Endothelial cell of umbilical vein (primary cell): ENCODE data around the gene BEAN1. TPM values are rescaled to one million over a fixed set of nuclear protein-coding genes. Genes with fewer than 3 reads are reported as not detected.

Experiments
- BruUV-seq: library from RNA; stranded (reverse); fragments of 400-500 nt; replicated peaks from 2 replicates; lab custom pipeline; 2021; lab: Mats Ljungman, UMichigan
- CTCF ChIA-PET: fragments of 300-600, 350-600 bp; sonication (Branson Sonifier 250); formaldehyde crosslinking; loops from one replicate; lab custom pipeline; 2021; ENCODE audit warnings: antibody characterized with exemption, inconsistent platforms; lab: Charles Lee
- POLR2A ChIA-PET: fragments of 300-600, 350-600 bp; sonication (Branson Sonifier 250); formaldehyde crosslinking; loops from one replicate; lab custom pipeline; 2021; ENCODE audit warnings: antibody characterized with exemption, inconsistent platforms; lab: Charles Lee
- DNase-seq: peaks from one replicate; pipeline ENCODE4 v3.0.0-alpha.2; 2011; ENCODE audit warnings: low read depth, low spot score
- FAIRE-seq: peaks from 2 replicates; lab custom pipeline; 2011; peaks lifted over from hg19 to GRCh38; lab: Jason Lieb, UNC
- H2AFZ ChIP-seq: 2 replicates; pipeline ENCODE4 v1.6.0; 2012; ENCODE audit warnings: low read depth, low read length, control low read depth, inconsistent platforms
- H3K27ac ChIP-seq: 2 replicates; pipeline ENCODE4 v1.5.1; 2011; ENCODE audit warnings: low read depth, mild to moderate bottlenecking, control low read depth, low read length, moderate library complexity; ENCODE audit not compliant: insufficient read depth
- H3K27me3 ChIP-seq, 2 experiments: 2 replicates each; pipeline versions ENCODE4 v1.6.0 to v1.6.1; 2011; ENCODE audit warnings: low read length in 2 of 2, mixed read lengths in 1 of 2; ENCODE audit not compliant: control insufficient read depth in 2 of 2, insufficient read depth in 2 of 2
- H3K36me3 ChIP-seq, 2 experiments: 2 replicates in 1 of 2; 3 replicates in 1 of 2; pipeline ENCODE4 v1.5.1; 2011; ENCODE audit warnings: low read length in 2 of 2, mild to moderate bottlenecking in 1 of 2, moderate library complexity in 1 of 2; ENCODE audit not compliant: control insufficient read depth in 2 of 2, insufficient read depth in 2 of 2; ENCODE audit errors: extremely low read depth in 1 of 2
- H3K4me1 ChIP-seq: 3 replicates; pipeline ENCODE4 v1.5.1; 2011; ENCODE audit warnings: mild to moderate bottlenecking, low read length; ENCODE audit not compliant: control insufficient read depth, insufficient read depth; ENCODE audit errors: extremely low read depth
- H3K4me2 ChIP-seq: 2 replicates; pipeline ENCODE4 v1.6.1; 2011; ENCODE audit warnings: low read length, control low read depth, mixed read lengths; ENCODE audit not compliant: insufficient read depth
- H3K4me3 ChIP-seq, 3 experiments: fragments of 200-600 bp in 1 of 3; sonication (generic), shearing (Covaris generic) in 1 of 3; replicated peaks in 1 of 3; 2 replicates each; pipeline ENCODE4 v1.5.1; 2011 to 2016; ENCODE audit warnings: control low read depth in 3 of 3, low read length in 3 of 3, mild to moderate bottlenecking in 2 of 3, inconsistent platforms in 1 of 3, low read depth in 1 of 3, moderate library complexity in 1 of 3; ENCODE audit not compliant: insufficient read depth in 1 of 3
- H3K79me2 ChIP-seq: 2 replicates; pipeline ENCODE4 v1.6.0; 2012; ENCODE audit warnings: low read length, inconsistent platforms; ENCODE audit not compliant: control insufficient read depth, insufficient read depth
- H3K9ac ChIP-seq: replicated peaks from 2 replicates; pipeline ENCODE3; 2011; ENCODE audit warnings: low read length, control low read depth; ENCODE audit not compliant: insufficient read depth; ENCODE audit errors: extremely low read depth
- H3K9me1 ChIP-seq: replicated peaks from 3 replicates; pipeline ENCODE4 v1.6.0; 2011; ENCODE audit warnings: mild to moderate bottlenecking, low read length; ENCODE audit not compliant: control insufficient read depth, insufficient read depth; ENCODE audit errors: extremely low read depth
- H3K9me3 ChIP-seq: replicated peaks from 2 replicates; pipeline ENCODE4 v1.5.1; 2012; ENCODE audit warnings: low read length, inconsistent platforms; ENCODE audit not compliant: control insufficient read depth, insufficient read depth
- H4K20me1 ChIP-seq: replicated peaks from 2 replicates; pipeline ENCODE3; 2011; ENCODE audit warnings: mild to moderate bottlenecking, low read length; ENCODE audit not compliant: control insufficient read depth, insufficient read depth; ENCODE audit errors: extremely low read depth
- CTCF ChIP-seq, 2 donors: IDR thresholded peaks; 1 replicate in 1 of 2; 2 replicates in 1 of 2; pipeline ENCODE4 v1.5.1; 2011; ENCODE audit warnings: low read length in 2 of 2, mild to moderate bottlenecking in 2 of 2, moderate library complexity in 2 of 2, control low read depth in 1 of 2, inconsistent platforms in 1 of 2, low read depth in 1 of 2; ENCODE audit not compliant: insufficient read depth in 1 of 2; ENCODE audit errors: extremely low read depth in 1 of 2
- EZH2 ChIP-seq: IDR thresholded peaks from 2 replicates; pipeline ENCODE4 v1.6.1; 2012; ENCODE audit warnings: borderline replicate concordance, low read depth, mild to moderate bottlenecking, moderate library complexity, low read length, inconsistent platforms; ENCODE audit not compliant: severe bottlenecking
- FOS ChIP-seq: IDR thresholded peaks from 2 replicates; pipeline ENCODE4 v1.6.1; 2011; ENCODE audit warnings: mild to moderate bottlenecking, low read length, moderate library complexity, borderline replicate concordance; ENCODE audit not compliant: insufficient read depth
- GATA2 ChIP-seq: IDR thresholded peaks from 2 replicates; pipeline ENCODE4 v1.7.0; 2011; ENCODE audit warnings: low read depth, mild to moderate bottlenecking, moderate library complexity, mixed read lengths, low read length; ENCODE audit not compliant: insufficient read length, insufficient read depth
- JUN ChIP-seq: IDR thresholded peaks from 2 replicates; pipeline ENCODE4 v1.6.1; 2011; ENCODE audit warnings: borderline replicate concordance, low read depth; ENCODE audit not compliant: insufficient read length, insufficient read depth
- MYC ChIP-seq: IDR thresholded peaks from one replicate; pipeline ENCODE4 v1.6.1; 2011; ENCODE audit warnings: mild to moderate bottlenecking, low read depth, low read length
- POLR2A ChIP-seq: IDR thresholded peaks from 2 replicates; pipeline ENCODE4 v1.6.1; 2012; ENCODE audit warnings: low read depth, mild to moderate bottlenecking, control low read depth, low read length
- POLR2AphosphoS5 ChIP-seq: IDR thresholded peaks from 2 replicates; pipeline ENCODE4 v1.6.1; 2012; ENCODE audit warnings: low read depth, mild to moderate bottlenecking, control low read depth, low read length, moderate library complexity; ENCODE audit not compliant: insufficient read depth
- dilution Hi-C: fragments of 300-500 bp; cut with MboI; formaldehyde crosslinking; loops from one replicate; pipeline ENCODE4 v1.15.0; 2019; ENCODE audit warnings: low sequenced_read_pairs; ENCODE audit not compliant: extremely low pct_ligation_motif_present
- intact Hi-C: fragments of 100-400 bp; cut with micrococcal nuclease; formaldehyde crosslinking; loops from one replicate; pipeline ENCODE4 v1.10.0; 2022
- polyA plus RNA-seq, 4 experiments: library from polyadenylated mRNA; depleted of rRNA in 3 of 4; stranded (reverse) in 3 of 4; unstranded in 1 of 4; fragments of >200 nt; gene quantifications; 2 replicates each; pipeline versions ENCODE4 v1.2.1 to v1.2.3, GENCODE V29; 2011 to 2012; ENCODE audit warnings: missing spikeins in 1 of 4
- total RNA-seq: library from RNA; stranded (reverse); gene quantifications from 2 replicates; pipeline ENCODE4 v1.2.3, GENCODE V29; 2021
- TF ChIP-seq, protein P1 (sequence below): IDR thresholded peaks from 2 replicates; pipeline ENCODE4 v1.6.1; 2011; ENCODE audit not compliant: insufficient read depth, insufficient read length

BEAN1 gene
- total and polyA plus RNA-seq, 2 donors (not counting 3 experiments of a cell fraction or from before 2014, with no cell fraction given), result not detected

DNA sequence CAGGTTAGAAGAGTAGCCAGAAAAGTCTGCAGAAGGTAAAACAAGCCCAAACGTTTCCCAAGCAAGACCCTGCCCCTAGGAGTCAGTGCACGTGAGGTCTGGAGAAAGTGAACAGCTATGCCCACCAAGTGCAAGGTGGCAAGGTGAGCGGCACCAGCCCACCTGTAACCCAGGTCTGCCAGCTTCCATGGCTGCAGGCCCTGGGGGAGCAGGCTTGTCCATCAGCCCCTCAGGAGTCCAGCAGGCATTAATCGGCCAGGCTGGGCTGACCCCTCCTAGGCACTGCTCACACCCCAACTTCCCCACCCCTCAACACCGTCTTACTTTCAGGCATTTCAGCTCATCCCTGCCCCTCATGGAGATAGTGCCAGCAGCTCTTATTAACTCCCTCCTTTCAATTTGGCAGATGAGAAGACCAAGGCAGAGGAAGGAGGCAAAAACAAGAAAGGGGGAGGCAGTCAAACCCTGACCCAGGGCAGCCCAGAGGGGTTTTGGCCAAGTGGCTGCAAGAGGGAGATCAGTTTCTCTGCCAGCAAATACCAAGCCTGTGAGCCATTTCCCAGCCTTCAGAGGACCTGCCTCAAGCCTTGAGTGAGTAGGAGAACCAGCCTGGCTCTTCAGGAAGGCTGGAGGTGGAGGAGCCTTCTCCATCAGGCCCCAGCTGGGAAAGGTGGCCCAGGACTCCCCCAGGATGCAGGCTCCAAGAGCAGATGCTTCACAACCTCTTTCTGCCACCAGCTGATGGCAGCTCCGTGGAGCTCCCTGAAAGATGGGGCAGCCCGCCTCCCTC is 14.7 kb downstream of the BEAN1 start:
- FAIRE-seq (no peak), DNase-seq (no peak)
- Histone ChIP-seq H3K4me3 (no peak overlapping the region), H3K4me1 (no peaks in the 10 kb centered on the region), H3K79me2 (no peaks in the 10 kb centered on the region), H2AFZ (no peak overlapping the region), H3K4me2 (no peak overlapping the region), H4K20me1 (no peaks in the 10 kb centered on the region), H3K27ac (no peak overlapping the region), H3K9me1 (no peaks in the 10 kb centered on the region), H3K9ac (no peak overlapping the region), H3K27me3 (peaks cover 4 to 18% of the 10 kb centered on the region in 2 experiments), H3K9me3 (no peaks in the 10 kb centered on the region), H3K36me3 (no peaks in the 10 kb centered on the region)
- intact Hi-C loops (no loop called here), dilution Hi-C loops (no loop called here)
- CTCF ChIA-PET, result interaction anchor here (1.0 to 1.2 kb wide), 5 partner anchors 13 to 167 kb away, joined by 3 read pairs; no protein-coding TSS in a partner anchor
- POLR2A ChIA-PET, result interaction anchor here (0.6 kb wide), 1 partner anchor 244 kb away, joined by 3 read pairs; no protein-coding TSS in a partner anchor
- BruUV-seq, result no TSS peak
- no peak for TF ChIP-seq EZH2
- TF ChIP-seq, protein P1, sequence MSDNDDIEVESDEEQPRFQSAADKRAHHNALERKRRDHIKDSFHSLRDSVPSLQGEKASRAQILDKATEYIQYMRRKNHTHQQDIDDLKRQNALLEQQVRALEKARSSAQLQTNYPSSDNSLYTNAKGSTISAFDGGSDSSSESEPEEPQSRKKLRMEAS, result no peak
- no peak for TF ChIP-seq POLR2A
- TF ChIP-seq POLR2AphosphoS5, result no peak
- no peak for TF ChIP-seq CTCF (IDR thresholded peaks at IDR 0.05; ENCODE audit: extremely low read depth in 1 of 2, insufficient read depth in 1 of 2, low read depth in 1 of 2, low read length in 2 of 2)
- no peak for TF ChIP-seq FOS
- TF ChIP-seq GATA2, result no peak
- no peak for TF ChIP-seq MYC
- TF ChIP-seq JUN, result no peak
